ENCODE results near the gene FAM9A. TPM values are rescaled to one million over a fixed set of nuclear protein-coding genes. Genes with fewer than 3 reads are reported as not detected.

The FAM9A gene
- total and polyA plus RNA-seq, 9 of the 15 experiments (the other 6 are each of a cell fraction or from before 2014, with no cell fraction given), result 0.07 TPM; not detected in 8

- TF ChIP-seq MITF (IDR thresholded peaks at IDR 0.05) (no peak), ZBTB17 (CRISPR knock-in tag; IDR thresholded peaks at IDR 0.05) (no peak), TAF7 (tag; IDR thresholded peaks at IDR 0.05) (no peak), ZSCAN32 (CRISPR knock-in tag; IDR thresholded peaks at IDR 0.05) (no peak), EP300 (IDR thresholded peaks at IDR 0.05; ENCODE audit: low read length) (no peak), HDAC1 (IDR thresholded peaks at IDR 0.05) (no peak), ZNF609 (CRISPR knock-in tag; IDR thresholded peaks at IDR 0.05; ENCODE audit: borderline replicate concordance) (no peak), HDAC2 (IDR thresholded peaks at IDR 0.05) (no peak), ZFPM2 (CRISPR knock-in tag; IDR thresholded peaks at IDR 0.05) (no peak), ZNF263 (CRISPR knock-in tag; IDR thresholded peaks at IDR 0.05; ENCODE audit: borderline replicate concordance) (no peak), RAD51 (IDR thresholded peaks at IDR 0.05; ENCODE audit: borderline replicate concordance, low read depth) (no peak), SP2 (IDR thresholded peaks at IDR 0.05; ENCODE audit: extremely low read depth, low read depth, low read length, poor library complexity, severe bottlenecking) (no peak), CTCF (IDR thresholded peaks at IDR 0.05 in 2 of 3, conservative IDR thresholded peaks at IDR 0.05 in 1 of 3; ENCODE audit: insufficient read depth in 2 of 3, low read depth in 1 of 3, low read length in 3 of 3) (peak; percentile 11 to 90 (median 49); a peak in 4 of 6 replicates), NCOR1 (IDR thresholded peaks at IDR 0.05) (no peak), DACH1 (IDR thresholded peaks at IDR 0.05; ENCODE audit: partially characterized antibody) (no peak), COPS2 (conservative IDR thresholded peaks at IDR 0.05) (no peak)
Observed at GRCh38 chrX:8755116-8755515, 46.1 kb downstream of the FAM9A start (continued).

Measured in K562 (cell line).